NOMO-1 treated with dmso at 0.1 percent for 144 hours (cell line): ENCODE measurements around the gene ZNF578.
"Not testable (repeated sequence)": the region's sequence is repeated elsewhere in the genome, so short reads cannot be mapped to it uniquely, and the experiment has no call there.

ENCODE experiments used
- DNase-seq: peaks from one replicate; lab custom pipeline; 2025; ENCODE audit not compliant: unreplicated experiment; lab: John Stamatoyannopoulos, UW

The ZNF578 gene

DNA sequence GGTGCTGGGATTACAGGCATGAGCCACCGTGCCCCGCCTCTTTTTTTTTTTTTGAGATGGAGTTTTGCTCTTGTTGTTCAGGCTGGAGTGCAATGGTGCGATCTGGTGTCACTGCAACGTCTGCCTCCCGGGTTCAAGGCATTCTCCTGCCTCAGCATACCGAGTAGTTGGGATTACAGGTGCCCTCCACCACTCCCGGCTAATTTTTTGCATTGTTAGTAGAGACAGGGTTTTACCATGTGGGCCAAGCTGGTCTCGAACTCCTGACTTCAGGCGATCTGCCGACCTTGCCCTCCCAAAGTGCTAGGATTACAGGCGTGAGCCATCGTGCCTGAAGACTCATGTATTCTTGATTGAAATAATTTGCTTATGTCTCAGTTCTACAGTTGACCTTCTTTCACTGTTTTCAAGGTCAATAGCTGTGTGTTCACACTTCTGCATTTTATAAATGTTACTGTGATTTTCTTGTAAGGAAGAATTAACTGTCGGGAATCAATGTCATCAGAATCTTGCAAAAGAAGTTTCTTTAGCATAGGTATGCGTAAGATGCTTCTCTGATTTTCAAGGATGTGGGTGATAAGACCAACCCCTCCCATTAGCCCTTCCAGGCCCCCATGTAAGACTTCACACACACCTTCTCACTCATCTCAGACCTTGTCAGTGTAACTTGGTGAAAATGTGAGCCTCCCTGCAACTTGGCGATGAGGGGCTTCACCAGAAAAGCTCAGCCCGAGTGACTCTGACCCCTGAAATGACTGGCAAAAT is 104.1 kb downstream of the ZNF578 start:
- DNase-seq = no peak

DNA sequence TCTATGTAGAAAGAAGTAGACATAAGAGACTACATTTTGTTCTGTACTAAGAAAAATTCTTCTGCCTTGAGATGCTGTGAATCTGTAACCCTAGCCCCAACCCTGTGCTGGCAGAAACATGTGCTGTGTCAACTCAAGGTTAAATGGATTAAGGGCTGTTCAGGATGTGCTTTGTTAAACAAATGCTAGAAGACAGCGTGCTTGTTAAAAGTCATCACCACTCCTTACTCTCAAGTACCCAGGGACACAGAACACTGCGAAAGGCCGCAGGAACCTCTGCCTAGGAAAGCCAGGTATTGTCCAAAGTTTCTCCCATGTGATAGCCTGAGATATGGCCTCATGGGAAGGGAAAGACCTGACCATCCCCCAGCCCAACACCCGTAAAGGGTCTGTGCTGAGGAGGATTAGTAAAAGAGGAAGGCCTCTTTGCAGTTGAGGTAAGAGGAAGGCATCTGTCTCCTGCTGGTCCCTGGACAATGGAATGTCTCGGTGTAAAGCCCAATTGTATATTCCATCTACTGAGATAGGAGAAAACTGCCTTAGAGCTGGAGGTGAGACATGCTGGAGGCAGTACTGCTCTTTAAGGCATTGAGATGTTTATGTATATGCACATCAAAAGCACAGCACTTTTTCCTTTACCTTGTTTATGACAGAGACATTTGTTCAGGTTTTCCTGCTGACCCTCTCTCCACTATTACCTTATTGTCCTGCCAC is 105.5 kb downstream of the ZNF578 start:
- DNase-seq = not testable (repeated sequence)

DNA sequence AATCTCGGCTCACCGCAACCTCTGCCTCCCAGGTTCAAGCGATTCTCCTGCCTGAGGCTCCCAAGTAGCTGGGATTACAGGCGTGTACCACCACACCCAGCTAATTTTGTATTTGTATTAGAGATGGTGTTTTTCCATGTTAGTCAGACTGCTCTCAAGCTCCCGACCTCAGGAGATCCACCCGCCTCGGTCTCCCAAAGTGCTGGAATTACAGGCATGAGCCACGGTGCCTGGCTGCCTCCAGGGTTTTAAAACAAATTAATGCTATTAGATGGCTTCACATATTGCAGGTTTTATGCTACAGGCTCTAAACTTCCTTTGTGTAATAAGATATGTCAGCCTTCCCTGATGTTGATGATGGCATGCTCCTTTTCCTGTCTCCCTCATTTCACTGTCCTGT is 108.3 kb downstream of the ZNF578 start:
- DNase-seq = not testable (repeated sequence)
